ENCODE results near the gene NEU1. TPM values are rescaled to one million over a fixed set of nuclear protein-coding genes. Genes with fewer than 3 reads are reported as not detected.

The NEU1 gene
- total and polyA plus RNA-seq, 2 experiments from 2014 or later, result 27.8 to 38.3 TPM

GRCh38 chr6:31879143-31879542, 16.5 kb upstream of the NEU1 start:
- H3K9ac ChIP-seq, result no peak overlapping the region
- WGBS, 2 experiments (ENCODE audit: low coverage in 1 of 2, low lambda C conversion rate in 2 of 2, missing lambda C conversion rate in 2 of 2), result 79 to 88% methylated on average over 13 of the region's 13 CpGs
- no peaks in the 10 kb centered on the region for H3F3A ChIP-seq (ENCODE audit: insufficient read depth)
- no peaks in the 10 kb centered on the region for H3K4me1 ChIP-seq (ENCODE audit: insufficient read depth)
- H3K79me2 ChIP-seq (ENCODE audit: insufficient read depth), result no peaks in the 10 kb centered on the region
- H2AFZ ChIP-seq, result no peak overlapping the region
- H3K36me3 ChIP-seq (ENCODE audit: low read depth), result no peaks in the 10 kb centered on the region; the same call in 1 of the 2 replicates
- no peaks in the 10 kb centered on the region for H3K9me2 ChIP-seq (ENCODE audit: insufficient read depth)
- H3K9me3 ChIP-seq (ENCODE audit: low read depth), result no peaks in the 10 kb centered on the region
- no peaks in the 10 kb centered on the region for H4K20me1 ChIP-seq (ENCODE audit: insufficient read depth)
- TF ChIP-seq EZH2 (IDR thresholded peaks at IDR 0.05; ENCODE audit: insufficient read depth, poor library complexity, severe bottlenecking) (no peak), EZH2phosphoT487 (IDR thresholded peaks at IDR 0.05; ENCODE audit: insufficient read depth, low read depth) (no peak)
- in situ Hi-C loops (cut with MboI), result no loop called here
- no peaks in the 10 kb centered on the region for H3K27me3 ChIP-seq (replicated peaks; ENCODE audit: insufficient read depth)
- no peak overlapping the region for H3K4me2 ChIP-seq (ENCODE audit: unreplicated experiment)
- H3K4me3 ChIP-seq, result no peak overlapping the region
- H3K27ac ChIP-seq, result no peak overlapping the region
- DNase-seq, result no peak

- no peaks in the 10 kb centered on the region for H4K20me1 ChIP-seq (ENCODE audit: insufficient read depth)
- H3K27me3 ChIP-seq (replicated peaks; ENCODE audit: insufficient read depth), result no peaks in the 10 kb centered on the region
- no peaks in the 10 kb centered on the region for H3K9me3 ChIP-seq (ENCODE audit: low read depth)
- no peak within 1 kb of the TSS for H3K4me3 ChIP-seq
- H2AFZ ChIP-seq, result no peak within 1 kb of the TSS
- in situ Hi-C loops (cut with MboI), result no loop called here
- H3K9ac ChIP-seq, result no peak within 1 kb of the TSS
- H3K4me2 ChIP-seq (ENCODE audit: unreplicated experiment), result no peak within 1 kb of the TSS
- no peaks in the 10 kb centered on the region for H3K9me2 ChIP-seq (ENCODE audit: insufficient read depth)
- WGBS, 2 experiments (ENCODE audit: low coverage in 1 of 2, low lambda C conversion rate in 2 of 2, missing lambda C conversion rate in 2 of 2), result 82 to 100% methylated on average over 1 to 18 of the region's 18 CpGs
- no peak within 1 kb of the TSS for H3K27ac ChIP-seq
- no peaks in the 10 kb centered on the region for H3K79me2 ChIP-seq (ENCODE audit: insufficient read depth)
- H3K4me1 ChIP-seq (ENCODE audit: insufficient read depth), result no peaks in the 10 kb centered on the region
- H3F3A ChIP-seq (ENCODE audit: insufficient read depth), result no peaks in the 10 kb centered on the region
- H3K36me3 ChIP-seq (ENCODE audit: low read depth), result no peaks in the 10 kb centered on the region; the same call in 1 of the 2 replicates
- TF ChIP-seq EZH2phosphoT487 (IDR thresholded peaks at IDR 0.05; ENCODE audit: insufficient read depth, low read depth), result no peak
- no peak for TF ChIP-seq EZH2 (IDR thresholded peaks at IDR 0.05; ENCODE audit: insufficient read depth, poor library complexity, severe bottlenecking)
- DNase-seq, result no peak
Measured at GRCh38 chr6:31878726-31879125, 16.1 kb upstream of the NEU1 start, which contains the start of gene SLC44A4. SLC44A4 (minus strand) TSS chr6:31878997; CDS start chr6:31878980, 17 bp downstream.

- no peak for TF ChIP-seq EZH2 (IDR thresholded peaks at IDR 0.05; ENCODE audit: insufficient read depth, poor library complexity, severe bottlenecking)
- no peak for TF ChIP-seq EZH2phosphoT487 (IDR thresholded peaks at IDR 0.05; ENCODE audit: insufficient read depth, low read depth)
- 97 to 100% methylated on average over 3 of the region's 3 CpGs for WGBS, 2 experiments (ENCODE audit: low coverage in 1 of 2, low lambda C conversion rate in 2 of 2, missing lambda C conversion rate in 2 of 2)
- H3K79me2 ChIP-seq (ENCODE audit: insufficient read depth), result no peaks in the 10 kb centered on the region
- in situ Hi-C loops (cut with MboI), result no loop called here
- H2AFZ ChIP-seq, result no peak overlapping the region
- no peaks in the 10 kb centered on the region; the same call in 1 of the 2 replicates for H3K36me3 ChIP-seq (ENCODE audit: low read depth)
- no peaks in the 10 kb centered on the region for H3K9me3 ChIP-seq (ENCODE audit: low read depth)
- no peaks in the 10 kb centered on the region for H3K27me3 ChIP-seq (replicated peaks; ENCODE audit: insufficient read depth)
- H3K27ac ChIP-seq, result no peak overlapping the region
- H3K4me1 ChIP-seq (ENCODE audit: insufficient read depth), result no peaks in the 10 kb centered on the region
- H3K9ac ChIP-seq, result no peak overlapping the region
- DNase-seq, result no peak
- no peaks in the 10 kb centered on the region for H3F3A ChIP-seq (ENCODE audit: insufficient read depth)
- no peaks in the 10 kb centered on the region for H4K20me1 ChIP-seq (ENCODE audit: insufficient read depth)
- no peaks in the 10 kb centered on the region for H3K9me2 ChIP-seq (ENCODE audit: insufficient read depth)
- no peak overlapping the region for H3K4me3 ChIP-seq
- H3K4me2 ChIP-seq (ENCODE audit: unreplicated experiment), result no peak overlapping the region
Measured at GRCh38 chr6:31878222-31878621, 15.6 kb upstream of the NEU1 start.

- Histone ChIP-seq H3K4me3 (no peak overlapping the region), H3F3A (ENCODE audit: insufficient read depth) (no peaks in the 10 kb centered on the region), H4K20me1 (ENCODE audit: insufficient read depth) (no peaks in the 10 kb centered on the region), H3K36me3 (ENCODE audit: low read depth) (no peaks in the 10 kb centered on the region; the same call in 1 of the 2 replicates), H3K9me3 (ENCODE audit: low read depth) (no peaks in the 10 kb centered on the region), H3K4me2 (ENCODE audit: unreplicated experiment) (no peak overlapping the region), H3K27ac (no peak overlapping the region), H3K27me3 (replicated peaks; ENCODE audit: insufficient read depth) (no peaks in the 10 kb centered on the region), H3K79me2 (ENCODE audit: insufficient read depth) (no peaks in the 10 kb centered on the region), H2AFZ (no peak overlapping the region), H3K4me1 (ENCODE audit: insufficient read depth) (no peaks in the 10 kb centered on the region), H3K9me2 (ENCODE audit: insufficient read depth) (no peaks in the 10 kb centered on the region), H3K9ac (no peak overlapping the region)
- TF ChIP-seq EZH2phosphoT487 (IDR thresholded peaks at IDR 0.05; ENCODE audit: insufficient read depth, low read depth) (no peak), EZH2 (IDR thresholded peaks at IDR 0.05; ENCODE audit: insufficient read depth, poor library complexity, severe bottlenecking) (no peak)
- 76 to 81% methylated on average over 8 to 10 of the region's 10 CpGs for WGBS, 2 experiments (ENCODE audit: low coverage in 1 of 2, low lambda C conversion rate in 2 of 2, missing lambda C conversion rate in 2 of 2)
- DNase-seq, result no peak
- in situ Hi-C loops (cut with MboI), result no loop called here
Measured at GRCh38 chr6:31877651-31878161, 15.1 kb upstream of the NEU1 start.
